ENCODE data around the gene SLC48A1.
A peak's percentile ranks its signal among the peaks of the same experiment; 100 is the strongest.

SLC48A1 gene

GRCh38 chr12:47798382-47798948 is 25.4 kb downstream of the SLC48A1 start:
- no peaks in the 10 kb centered on the region for H3K9me3 ChIP-seq (ENCODE audit: control insufficient read depth in 5 of 5, low read length in 5 of 5)
- H3K27ac ChIP-seq (ENCODE audit: low read depth, low read length) = no peak overlapping the region
- no peak overlapping the region for H3K4me3 ChIP-seq (ENCODE audit: low read depth in 1 of 5, low read length in 5 of 5)
- no peaks in the 10 kb centered on the region for H3K27me3 ChIP-seq (ENCODE audit: control insufficient read depth in 5 of 5, insufficient read depth in 4 of 5, low read length in 5 of 5)
- H3K9ac ChIP-seq (ENCODE audit: low read length in 5 of 5) = no peak overlapping the region
- H3K36me3 ChIP-seq (ENCODE audit: control insufficient read depth in 5 of 5, insufficient read depth in 5 of 5, low read length in 5 of 5) = peaks cover 2 to 62% (median 55%) of the 10 kb centered on the region in 5 donors
- H3K4me1 ChIP-seq (ENCODE audit: control insufficient read depth in 5 of 5, insufficient read depth in 5 of 5, low read length in 5 of 5) = peaks cover 22 to 50% (median 47%) of the 10 kb centered on the region in 5 donors

- H3K9ac ChIP-seq (ENCODE audit: low read length in 5 of 5) = peak overlapping the region in 3 of 5 donors; percentile 27 to 48 (median 38)
- peaks cover 28 to 60% (median 57%) of the 10 kb centered on the region in 5 donors for H3K4me1 ChIP-seq (ENCODE audit: control insufficient read depth in 5 of 5, insufficient read depth in 5 of 5, low read length in 5 of 5)
- no peak overlapping the region for H3K4me3 ChIP-seq (ENCODE audit: low read depth in 1 of 5, low read length in 5 of 5)
- H3K27ac ChIP-seq (ENCODE audit: low read depth, low read length) = no peak overlapping the region
- H3K9me3 ChIP-seq (ENCODE audit: control insufficient read depth in 5 of 5, low read length in 5 of 5) = no peaks in the 10 kb centered on the region
- H3K36me3 ChIP-seq (ENCODE audit: control insufficient read depth in 5 of 5, insufficient read depth in 5 of 5, low read length in 5 of 5) = peaks cover 0 to 60% (median 46%) of the 10 kb centered on the region in 5 donors
- H3K27me3 ChIP-seq (ENCODE audit: control insufficient read depth in 5 of 5, insufficient read depth in 4 of 5, low read length in 5 of 5) = no peaks in the 10 kb centered on the region
These were observed 26.4 kb downstream of the SLC48A1 start for GRCh38 chr12:47799357-47799955.

- no peak overlapping the region for H3K27ac ChIP-seq (ENCODE audit: low read depth, low read length)
- H3K36me3 ChIP-seq (ENCODE audit: control insufficient read depth in 5 of 5, insufficient read depth in 5 of 5, low read length in 5 of 5) = peaks cover 0 to 48% (median 35%) of the 10 kb centered on the region in 5 donors
- H3K9me3 ChIP-seq (ENCODE audit: control insufficient read depth in 5 of 5, low read length in 5 of 5) = no peaks in the 10 kb centered on the region
- no peak overlapping the region for H3K4me3 ChIP-seq (ENCODE audit: low read depth in 1 of 5, low read length in 5 of 5)
- peak overlapping the region in 1 of 5 donors; percentile 35 for H3K9ac ChIP-seq (ENCODE audit: low read length in 5 of 5)
- peaks cover 32 to 69% (median 68%) of the 10 kb centered on the region in 5 donors for H3K4me1 ChIP-seq (ENCODE audit: control insufficient read depth in 5 of 5, insufficient read depth in 5 of 5, low read length in 5 of 5)
- no peaks in the 10 kb centered on the region for H3K27me3 ChIP-seq (ENCODE audit: control insufficient read depth in 5 of 5, insufficient read depth in 4 of 5, low read length in 5 of 5)
These were observed 27.5 kb downstream of the SLC48A1 start for GRCh38 chr12:47800582-47800981.

DNA sequence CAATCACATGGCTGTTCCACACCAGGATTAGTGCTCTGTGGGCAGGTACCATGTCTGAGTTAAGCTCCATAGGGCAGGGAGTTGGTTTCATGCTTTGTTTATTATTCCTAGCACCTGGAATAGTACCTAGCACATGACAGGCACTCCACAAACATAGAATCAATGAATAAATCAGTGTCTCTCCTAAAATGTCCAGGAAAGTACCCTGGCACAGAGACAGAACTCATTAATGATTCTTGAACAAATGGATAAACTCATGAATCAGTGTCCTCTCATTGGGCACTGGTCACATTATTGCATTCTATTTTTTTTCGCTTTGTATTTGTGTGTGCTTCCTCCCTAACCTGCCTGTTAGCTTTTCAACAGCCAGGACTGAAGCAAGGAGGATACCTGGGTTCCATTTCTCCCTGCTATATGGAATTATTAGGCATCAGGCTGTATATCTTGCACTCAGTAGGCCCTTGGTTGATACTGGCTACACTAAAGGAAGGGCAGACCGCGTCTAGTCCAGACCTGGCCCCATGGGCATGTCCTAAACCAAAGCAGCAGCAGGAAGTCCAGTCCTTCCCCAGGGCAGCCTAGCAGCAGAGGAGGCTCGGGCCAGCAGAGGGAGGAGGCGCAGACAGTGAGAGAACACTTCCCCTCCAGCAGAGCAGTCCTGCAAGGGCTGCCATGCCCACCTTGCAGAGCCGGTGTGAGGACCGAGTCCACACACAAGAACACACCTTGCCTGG is 28.3 kb downstream of the SLC48A1 start:
- Histone ChIP-seq H3K27me3 (ENCODE audit: control insufficient read depth in 5 of 5, insufficient read depth in 4 of 5, low read length in 5 of 5) (no peaks in the 10 kb centered on the region), H3K36me3 (ENCODE audit: control insufficient read depth in 5 of 5, insufficient read depth in 5 of 5, low read length in 5 of 5) (peaks cover 0 to 41% (median 29%) of the 10 kb centered on the region in 5 donors), H3K9ac (ENCODE audit: low read length in 5 of 5) (peak overlapping the region in 1 of 5 donors; percentile 64), H3K9me3 (ENCODE audit: control insufficient read depth in 5 of 5, low read length in 5 of 5) (no peaks in the 10 kb centered on the region), H3K4me3 (ENCODE audit: low read depth in 1 of 5, low read length in 5 of 5) (peak overlapping the region in 2 of 5 donors; percentile 4 to 24), H3K4me1 (ENCODE audit: control insufficient read depth in 5 of 5, insufficient read depth in 5 of 5, low read length in 5 of 5) (peaks cover 32 to 76% (median 74%) of the 10 kb centered on the region in 5 donors), H3K27ac (ENCODE audit: low read depth, low read length) (no peak overlapping the region)

- Histone ChIP-seq H3K27ac (ENCODE audit: low read depth, low read length) (no peak overlapping the region), H3K4me1 (ENCODE audit: control insufficient read depth in 5 of 5, insufficient read depth in 5 of 5, low read length in 5 of 5) (peaks cover 32 to 81% (median 80%) of the 10 kb centered on the region in 5 donors), H3K36me3 (ENCODE audit: control insufficient read depth in 5 of 5, insufficient read depth in 5 of 5, low read length in 5 of 5) (peaks cover 0 to 36% (median 25%) of the 10 kb centered on the region in 5 donors), H3K9ac (ENCODE audit: low read length in 5 of 5) (peak overlapping the region in 1 of 5 donors; percentile 64), H3K9me3 (ENCODE audit: control insufficient read depth in 5 of 5, low read length in 5 of 5) (no peaks in the 10 kb centered on the region), H3K27me3 (ENCODE audit: control insufficient read depth in 5 of 5, insufficient read depth in 4 of 5, low read length in 5 of 5) (no peaks in the 10 kb centered on the region), H3K4me3 (ENCODE audit: low read depth in 1 of 5, low read length in 5 of 5) (peak overlapping the region in 3 of 5 donors; percentile 4 to 24 (median 9))
These were observed 28.8 kb downstream of the SLC48A1 start for GRCh38 chr12:47801904-47802246.

DNA sequence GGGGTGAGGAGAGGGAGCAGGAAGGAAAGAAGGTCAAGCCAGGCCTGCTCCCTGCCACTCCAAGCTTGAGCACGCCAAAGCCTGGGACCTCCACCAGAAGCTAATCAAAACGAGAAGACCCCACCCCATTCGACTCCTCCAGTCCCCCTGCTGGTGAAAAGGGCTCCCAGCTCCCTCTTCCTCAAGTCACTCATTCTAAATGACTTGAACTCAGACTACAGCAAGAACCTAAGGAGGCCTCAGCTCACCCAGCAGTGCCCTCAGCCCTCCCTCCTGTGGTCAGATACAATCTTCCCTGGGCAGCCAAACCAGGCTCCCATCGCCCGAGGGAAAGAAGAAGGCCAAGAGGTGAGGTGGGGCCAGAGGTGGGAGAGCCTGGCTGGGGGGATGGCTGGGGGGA is 29.3 kb downstream of the SLC48A1 start:
- H3K9me3 ChIP-seq (ENCODE audit: control insufficient read depth in 5 of 5, low read length in 5 of 5) = no peaks in the 10 kb centered on the region
- H3K27ac ChIP-seq (ENCODE audit: low read depth, low read length) = peak overlapping the region; percentile 76
- H3K9ac ChIP-seq (ENCODE audit: low read length in 5 of 5) = peak overlapping the region in 2 of 5 donors; percentile 9 to 64
- peaks cover 33 to 85% (median 84%) of the 10 kb centered on the region in 5 donors for H3K4me1 ChIP-seq (ENCODE audit: control insufficient read depth in 5 of 5, insufficient read depth in 5 of 5, low read length in 5 of 5)
- peaks cover 0 to 32% (median 21%) of the 10 kb centered on the region in 5 donors for H3K36me3 ChIP-seq (ENCODE audit: control insufficient read depth in 5 of 5, insufficient read depth in 5 of 5, low read length in 5 of 5)
- H3K4me3 ChIP-seq (ENCODE audit: low read depth in 1 of 5, low read length in 5 of 5) = peak overlapping the region in 3 of 5 donors; percentile 4 to 24 (median 9)
- no peaks in the 10 kb centered on the region for H3K27me3 ChIP-seq (ENCODE audit: control insufficient read depth in 5 of 5, insufficient read depth in 4 of 5, low read length in 5 of 5)

DNA sequence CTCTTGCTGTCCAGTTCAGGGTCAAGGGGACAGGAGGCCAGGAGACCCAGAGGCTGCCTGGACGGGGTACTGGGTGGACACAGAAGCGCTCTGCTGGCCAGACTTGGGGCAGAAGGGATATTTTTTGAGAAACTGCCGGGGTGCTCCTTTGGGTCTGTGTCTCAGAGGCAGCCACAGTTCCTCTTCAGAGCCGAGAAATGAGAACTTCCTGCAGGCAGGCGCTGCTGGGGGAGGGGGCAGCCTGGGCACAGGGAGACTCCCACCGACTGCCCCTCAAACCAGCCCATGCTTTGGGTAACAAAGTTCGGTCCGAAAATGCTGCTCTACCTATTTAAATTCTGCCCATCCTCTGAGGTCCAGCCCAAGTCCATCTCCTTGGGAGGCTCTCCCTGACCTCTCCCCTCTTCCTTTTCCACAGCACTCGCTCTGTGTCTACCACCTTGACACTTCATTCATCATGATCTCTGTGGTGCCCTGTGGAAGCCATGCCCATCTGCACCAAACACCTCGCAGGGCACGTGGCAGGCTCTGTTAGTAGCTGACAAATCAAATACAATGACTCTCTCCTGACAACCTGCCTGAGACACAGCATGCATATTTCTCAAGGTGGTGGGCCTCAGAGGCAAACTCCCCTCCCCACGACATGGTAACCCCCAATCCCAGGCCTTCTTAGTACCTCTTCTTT is 30.3 kb downstream of the SLC48A1 start:
- Histone ChIP-seq H3K36me3 (ENCODE audit: control insufficient read depth in 5 of 5, insufficient read depth in 5 of 5, low read length in 5 of 5) (peaks cover 0 to 22% (median 10%) of the 10 kb centered on the region in 5 donors), H3K9ac (ENCODE audit: low read length in 5 of 5) (peak overlapping the region in 2 of 5 donors; percentile 9 to 64), H3K27me3 (ENCODE audit: control insufficient read depth in 5 of 5, insufficient read depth in 4 of 5, low read length in 5 of 5) (no peaks in the 10 kb centered on the region), H3K4me1 (ENCODE audit: control insufficient read depth in 5 of 5, insufficient read depth in 5 of 5, low read length in 5 of 5) (peaks cover 39 to 95% (median 94%) of the 10 kb centered on the region in 5 donors), H3K9me3 (ENCODE audit: control insufficient read depth in 5 of 5, low read length in 5 of 5) (no peaks in the 10 kb centered on the region), H3K27ac (ENCODE audit: low read depth, low read length) (peak overlapping the region; percentile 76), H3K4me3 (ENCODE audit: low read depth in 1 of 5, low read length in 5 of 5) (peak overlapping the region in 2 of 5 donors; percentile 7 to 22)

DNA sequence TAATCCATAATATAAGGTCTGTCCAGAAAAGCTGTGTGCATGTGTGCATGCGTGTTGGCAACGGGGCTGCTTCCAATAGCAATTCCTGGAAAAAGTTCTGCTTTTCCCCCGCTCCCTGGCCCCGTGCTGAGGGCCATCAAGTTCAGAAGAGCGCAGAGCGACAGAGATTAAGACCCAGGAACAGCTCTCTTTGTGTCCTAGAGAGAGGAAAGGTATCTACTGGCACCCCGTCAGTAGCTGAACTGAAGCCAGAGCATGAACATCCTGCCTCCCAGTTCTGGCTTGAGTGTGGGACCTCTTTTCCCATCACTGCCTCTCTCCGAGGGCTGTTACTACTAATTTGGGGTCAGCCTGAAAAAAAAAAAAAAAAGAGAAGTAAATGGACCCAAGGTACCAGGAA is 31.1 kb downstream of the SLC48A1 start:
- no peak overlapping the region for H3K9ac ChIP-seq (ENCODE audit: low read length in 5 of 5)
- H3K36me3 ChIP-seq (ENCODE audit: control insufficient read depth in 5 of 5, insufficient read depth in 5 of 5, low read length in 5 of 5) = peaks cover 0 to 17% (median 2%) of the 10 kb centered on the region in 5 donors
- no peak overlapping the region for H3K27ac ChIP-seq (ENCODE audit: low read depth, low read length)
- no peaks in the 10 kb centered on the region for H3K27me3 ChIP-seq (ENCODE audit: control insufficient read depth in 5 of 5, insufficient read depth in 4 of 5, low read length in 5 of 5)
- peaks cover 43 to 99% (median 96%) of the 10 kb centered on the region in 5 donors for H3K4me1 ChIP-seq (ENCODE audit: control insufficient read depth in 5 of 5, insufficient read depth in 5 of 5, low read length in 5 of 5)
- no peaks in the 10 kb centered on the region for H3K9me3 ChIP-seq (ENCODE audit: control insufficient read depth in 5 of 5, low read length in 5 of 5)
- no peak overlapping the region for H3K4me3 ChIP-seq (ENCODE audit: low read depth in 1 of 5, low read length in 5 of 5)

GRCh38 chr12:47805417-47805816 is 32.4 kb downstream of the SLC48A1 start:
- Histone ChIP-seq H3K36me3 (ENCODE audit: control insufficient read depth in 5 of 5, insufficient read depth in 5 of 5, low read length in 5 of 5) (peaks cover 0 to 14% (median 0%) of the 10 kb centered on the region in 5 donors), H3K27ac (ENCODE audit: low read depth, low read length) (peak overlapping the region; percentile 50), H3K9ac (ENCODE audit: low read length in 5 of 5) (peak overlapping the region in 1 of 5 donors; percentile 44), H3K4me1 (ENCODE audit: control insufficient read depth in 5 of 5, insufficient read depth in 5 of 5, low read length in 5 of 5) (peaks cover 38 to 98% (median 90%) of the 10 kb centered on the region in 5 donors), H3K4me3 (ENCODE audit: low read depth in 1 of 5, low read length in 5 of 5) (no peak overlapping the region), H3K27me3 (ENCODE audit: control insufficient read depth in 5 of 5, insufficient read depth in 4 of 5, low read length in 5 of 5) (no peaks in the 10 kb centered on the region), H3K9me3 (ENCODE audit: control insufficient read depth in 5 of 5, low read length in 5 of 5) (no peaks in the 10 kb centered on the region)

Measured in subcutaneous abdominal adipose tissue (tissue), 5 donors.